ENCODE results near the gene KLHL3. TPM values are rescaled to one million over a fixed set of nuclear protein-coding genes. Genes with fewer than 3 reads are reported as not detected.

The KLHL3 gene
- total and polyA plus RNA-seq, 12 donors: 12.4 to 37.4 (median 23.7) TPM

DNA sequence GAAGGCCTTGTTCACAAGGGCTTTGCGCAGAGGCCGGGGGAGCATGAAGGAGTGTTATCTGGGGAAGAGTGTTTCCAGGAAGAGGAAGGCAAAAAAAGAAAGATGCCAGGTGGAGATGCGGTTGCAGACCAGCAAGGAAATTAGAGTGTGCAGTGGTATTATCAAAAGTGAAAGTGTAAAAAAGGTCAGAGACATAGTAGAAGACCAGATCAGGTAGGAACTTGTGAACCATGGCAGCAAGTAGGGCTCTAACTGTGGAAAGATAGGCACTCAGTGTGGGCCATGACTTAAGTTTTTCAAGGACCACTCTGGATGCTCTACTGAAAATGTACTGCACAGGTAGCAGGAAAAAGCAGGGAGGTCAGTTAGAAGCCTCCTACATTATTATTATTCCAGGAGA is 146.7 kb downstream of the KLHL3 start:
- Histone ChIP-seq H3K27me3 (peaks cover 0 to 13% (median 0%) of the 10 kb centered on the region in 7 donors), H3K9me3 (peaks cover 0 to 26% (median 0%) of the 10 kb centered on the region in 11 donors), H3K4me3 (no peak overlapping the region), H3K36me3 (no peaks in the 10 kb centered on the region), H3K27ac (no peak overlapping the region), H3K4me1 (no peaks in the 10 kb centered on the region)
- TF ChIP-seq, protein P1, sequence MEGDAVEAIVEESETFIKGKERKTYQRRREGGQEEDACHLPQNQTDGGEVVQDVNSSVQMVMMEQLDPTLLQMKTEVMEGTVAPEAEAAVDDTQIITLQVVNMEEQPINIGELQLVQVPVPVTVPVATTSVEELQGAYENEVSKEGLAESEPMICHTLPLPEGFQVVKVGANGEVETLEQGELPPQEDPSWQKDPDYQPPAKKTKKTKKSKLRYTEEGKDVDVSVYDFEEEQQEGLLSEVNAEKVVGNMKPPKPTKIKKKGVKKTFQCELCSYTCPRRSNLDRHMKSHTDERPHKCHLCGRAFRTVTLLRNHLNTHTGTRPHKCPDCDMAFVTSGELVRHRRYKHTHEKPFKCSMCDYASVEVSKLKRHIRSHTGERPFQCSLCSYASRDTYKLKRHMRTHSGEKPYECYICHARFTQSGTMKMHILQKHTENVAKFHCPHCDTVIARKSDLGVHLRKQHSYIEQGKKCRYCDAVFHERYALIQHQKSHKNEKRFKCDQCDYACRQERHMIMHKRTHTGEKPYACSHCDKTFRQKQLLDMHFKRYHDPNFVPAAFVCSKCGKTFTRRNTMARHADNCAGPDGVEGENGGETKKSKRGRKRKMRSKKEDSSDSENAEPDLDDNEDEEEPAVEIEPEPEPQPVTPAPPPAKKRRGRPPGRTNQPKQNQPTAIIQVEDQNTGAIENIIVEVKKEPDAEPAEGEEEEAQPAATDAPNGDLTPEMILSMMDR (IDR thresholded peaks at IDR 0.05): no peak
- 83 to 90% methylated on average over 3 of the region's 3 CpGs for WGBS, 2 donors
- ATAC-seq (no peak), DNase-seq (no peak)
- intact Hi-C loops (cut with DNase I): no loop called here

DNA sequence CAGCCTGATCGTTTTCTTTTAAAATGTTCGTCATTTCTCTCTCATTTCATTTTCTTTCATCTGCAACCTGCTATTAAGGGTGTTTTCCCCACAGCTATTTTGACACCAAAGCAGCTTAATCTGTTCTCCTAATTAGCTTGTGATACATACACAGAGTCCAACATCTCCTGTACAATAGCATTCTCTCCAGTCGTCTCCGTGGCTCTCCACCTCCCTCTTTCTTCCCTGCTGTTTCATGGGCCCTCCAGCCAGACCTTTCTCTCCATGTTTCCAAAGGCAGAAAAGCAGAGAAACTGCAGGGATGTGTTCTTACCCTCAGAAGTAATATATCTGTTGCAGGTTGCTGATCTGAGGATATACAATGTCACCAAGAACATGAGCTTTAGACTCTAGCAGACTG is 148.0 kb downstream of the KLHL3 start:
- TF ChIP-seq, protein P1 (IDR thresholded peaks at IDR 0.05): no peak
- peaks cover 0 to 14% (median 0%) of the 10 kb centered on the region in 7 donors for H3K27me3 ChIP-seq
- no peak overlapping the region for H3K4me3 ChIP-seq
- H3K9me3 ChIP-seq: peaks cover 0 to 26% (median 0%) of the 10 kb centered on the region in 11 donors
- no peaks in the 10 kb centered on the region for H3K4me1 ChIP-seq
- intact Hi-C loops (cut with DNase I): no loop called here
- H3K27ac ChIP-seq: no peak overlapping the region
- WGBS, 2 donors: 81 to 88% methylated on average over 4 of the region's 4 CpGs
- no peak for DNase-seq
- H3K36me3 ChIP-seq: no peaks in the 10 kb centered on the region
- no peak for ATAC-seq

DNA sequence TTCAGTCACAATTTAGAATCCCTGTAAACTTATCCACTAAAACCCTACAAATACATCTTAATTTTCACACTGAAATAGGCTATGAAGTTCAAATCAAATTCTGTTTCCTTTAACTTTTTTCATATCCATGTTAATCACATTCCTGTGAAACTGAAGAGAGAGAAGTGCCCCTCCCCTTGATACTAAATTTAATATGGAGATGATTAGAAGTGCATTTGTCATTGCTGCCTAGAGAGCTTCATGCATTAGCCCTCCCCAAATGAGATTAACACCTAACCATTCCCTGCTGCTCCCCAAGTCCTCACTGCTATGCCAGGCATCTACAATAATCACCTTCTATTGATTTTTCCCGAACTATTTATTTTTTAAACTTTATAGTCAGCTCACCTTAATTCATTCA is 151.6 kb downstream of the KLHL3 start:
- peaks cover 0 to 14% (median 0%) of the 10 kb centered on the region in 7 donors for H3K27me3 ChIP-seq
- WGBS, 2 donors: 94 to 95% methylated on average over 1 of the region's 1 CpG
- no peak for DNase-seq
- ATAC-seq: no peak
- no peak overlapping the region for H3K27ac ChIP-seq
- no peaks in the 10 kb centered on the region for H3K36me3 ChIP-seq
- H3K4me1 ChIP-seq: peaks cover 0 to 5% (median 0%) of the 10 kb centered on the region in 9 donors
- no peak overlapping the region for H3K4me3 ChIP-seq
- TF ChIP-seq, protein P1 (IDR thresholded peaks at IDR 0.05): no peak
- peaks cover 0 to 16% (median 0%) of the 10 kb centered on the region in 11 donors for H3K9me3 ChIP-seq
- intact Hi-C loops (cut with DNase I): no loop called here

DNA sequence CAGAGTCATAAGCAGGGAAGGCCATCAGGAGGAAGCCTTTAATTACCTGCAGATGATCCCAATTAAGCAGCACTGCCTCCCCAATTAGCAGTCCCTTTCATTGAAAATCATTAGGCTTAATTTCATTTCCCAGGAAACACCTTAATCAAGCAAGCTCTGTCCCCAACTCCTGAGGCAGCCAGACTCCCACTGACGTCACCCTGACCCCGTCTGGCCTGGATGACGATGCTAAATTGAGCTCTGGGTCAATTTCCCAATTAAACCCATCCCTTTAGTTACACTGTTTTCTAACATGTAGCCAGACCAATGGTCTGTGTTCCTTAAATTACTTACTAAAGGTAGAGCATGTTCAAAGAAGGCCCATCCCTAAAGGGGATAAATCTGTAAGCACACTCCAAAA is 152.8 kb downstream of the KLHL3 start:
- intact Hi-C loops (cut with DNase I): no loop called here
- H3K4me3 ChIP-seq: no peak overlapping the region
- no peak for ATAC-seq
- TF ChIP-seq, protein P1 (IDR thresholded peaks at IDR 0.05): no peak
- DNase-seq: no peak
- no peak overlapping the region for H3K27ac ChIP-seq
- peaks cover 0 to 14% (median 0%) of the 10 kb centered on the region in 7 donors for H3K27me3 ChIP-seq
- peaks cover 0 to 5% (median 0%) of the 10 kb centered on the region in 9 donors for H3K4me1 ChIP-seq
- 63 to 73% methylated on average over 3 of the region's 3 CpGs for WGBS, 2 donors
- H3K36me3 ChIP-seq: no peaks in the 10 kb centered on the region
- peaks cover 0 to 16% (median 0%) of the 10 kb centered on the region in 11 donors for H3K9me3 ChIP-seq

Data from heart right ventricle (tissue), 16 donors.